ENCODE measurements around the gene CDK9.

CDK9 gene

DNA sequence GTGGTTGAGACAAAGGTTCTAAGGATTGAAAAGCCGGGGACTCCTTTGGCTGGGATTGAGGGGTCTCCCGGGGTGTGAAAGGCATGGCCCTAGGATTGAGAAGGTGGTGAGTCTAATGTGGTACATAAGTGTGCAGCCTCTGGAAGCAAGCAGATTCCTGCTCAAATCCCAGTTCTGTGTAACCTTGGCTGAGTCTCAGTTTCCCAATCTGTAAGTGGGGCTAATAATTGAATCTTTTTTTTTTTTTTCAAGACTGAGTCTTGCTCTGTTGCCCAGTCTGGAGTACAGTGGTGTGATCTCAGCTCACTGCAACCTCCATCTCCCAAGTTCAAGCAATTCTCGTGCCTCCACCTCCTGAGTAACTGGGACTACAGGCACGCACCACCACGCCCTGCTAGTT lies 13.2 kb upstream of the CDK9 start:
- H3K4me3 ChIP-seq (ENCODE audit: low read depth, low read length): no peak overlapping the region
- in situ Hi-C loops (cut with HindIII; ENCODE audit: low sequenced_read_pairs): no loop called here
- no peak for DNase-seq (ENCODE audit: low read depth, low spot score)
- TF ChIP-seq, protein P1, sequence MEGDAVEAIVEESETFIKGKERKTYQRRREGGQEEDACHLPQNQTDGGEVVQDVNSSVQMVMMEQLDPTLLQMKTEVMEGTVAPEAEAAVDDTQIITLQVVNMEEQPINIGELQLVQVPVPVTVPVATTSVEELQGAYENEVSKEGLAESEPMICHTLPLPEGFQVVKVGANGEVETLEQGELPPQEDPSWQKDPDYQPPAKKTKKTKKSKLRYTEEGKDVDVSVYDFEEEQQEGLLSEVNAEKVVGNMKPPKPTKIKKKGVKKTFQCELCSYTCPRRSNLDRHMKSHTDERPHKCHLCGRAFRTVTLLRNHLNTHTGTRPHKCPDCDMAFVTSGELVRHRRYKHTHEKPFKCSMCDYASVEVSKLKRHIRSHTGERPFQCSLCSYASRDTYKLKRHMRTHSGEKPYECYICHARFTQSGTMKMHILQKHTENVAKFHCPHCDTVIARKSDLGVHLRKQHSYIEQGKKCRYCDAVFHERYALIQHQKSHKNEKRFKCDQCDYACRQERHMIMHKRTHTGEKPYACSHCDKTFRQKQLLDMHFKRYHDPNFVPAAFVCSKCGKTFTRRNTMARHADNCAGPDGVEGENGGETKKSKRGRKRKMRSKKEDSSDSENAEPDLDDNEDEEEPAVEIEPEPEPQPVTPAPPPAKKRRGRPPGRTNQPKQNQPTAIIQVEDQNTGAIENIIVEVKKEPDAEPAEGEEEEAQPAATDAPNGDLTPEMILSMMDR (IDR thresholded peaks at IDR 0.05; ENCODE audit: low read depth, low read length): no peak

DNA sequence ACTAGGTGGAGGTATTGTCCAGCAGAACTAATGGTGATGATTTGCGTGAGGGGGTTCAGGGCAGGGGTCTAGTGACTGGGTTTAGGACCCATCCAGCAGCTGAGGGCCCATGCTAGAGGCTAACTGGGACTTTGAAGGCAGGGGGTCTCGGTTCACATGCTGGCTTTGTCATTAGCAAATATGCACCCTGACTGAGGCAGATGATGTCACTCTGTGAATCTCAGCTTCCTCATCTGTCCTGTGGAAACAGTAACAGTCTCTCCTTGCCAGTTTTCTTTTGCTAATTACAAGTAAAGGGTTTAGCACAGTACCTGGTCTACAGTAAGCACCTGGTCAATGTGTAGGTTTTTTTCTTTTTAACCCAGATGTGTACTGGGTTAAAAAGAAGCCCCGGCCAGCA lies 12.6 kb upstream of the CDK9 start:
- TF ChIP-seq, protein P1 (IDR thresholded peaks at IDR 0.05; ENCODE audit: low read depth, low read length): no peak
- in situ Hi-C loops (cut with HindIII; ENCODE audit: low sequenced_read_pairs): no loop called here
- no peak overlapping the region for H3K4me3 ChIP-seq (ENCODE audit: low read depth, low read length)
- no peak for DNase-seq (ENCODE audit: low read depth, low spot score)

DNA sequence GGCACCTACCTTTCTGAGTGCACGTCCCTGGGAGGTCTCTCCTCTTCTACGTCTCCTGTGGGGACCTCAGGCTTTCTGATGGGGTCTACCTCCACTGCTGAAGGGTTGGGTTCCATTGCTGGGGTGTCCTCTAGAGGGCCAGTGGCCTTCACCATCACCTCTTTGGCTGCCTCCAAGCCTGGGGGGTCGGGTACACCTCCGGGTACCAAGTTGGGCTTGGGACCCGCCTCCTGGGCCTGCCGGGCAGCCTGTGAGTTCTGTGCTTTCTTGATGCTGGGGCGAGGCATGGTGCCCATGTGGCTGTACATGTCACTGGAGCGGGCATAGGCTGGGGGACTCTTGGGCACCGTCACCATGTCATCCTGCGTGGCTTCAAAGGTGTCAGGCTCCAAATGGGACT lies 11.9 kb upstream of the CDK9 start:
- in situ Hi-C loops (cut with HindIII; ENCODE audit: low sequenced_read_pairs): no loop called here
- DNase-seq (ENCODE audit: low read depth, low spot score): no peak
- H3K4me3 ChIP-seq (ENCODE audit: low read depth, low read length): no peak overlapping the region
- TF ChIP-seq, protein P1 (IDR thresholded peaks at IDR 0.05; ENCODE audit: low read depth, low read length): no peak

DNA sequence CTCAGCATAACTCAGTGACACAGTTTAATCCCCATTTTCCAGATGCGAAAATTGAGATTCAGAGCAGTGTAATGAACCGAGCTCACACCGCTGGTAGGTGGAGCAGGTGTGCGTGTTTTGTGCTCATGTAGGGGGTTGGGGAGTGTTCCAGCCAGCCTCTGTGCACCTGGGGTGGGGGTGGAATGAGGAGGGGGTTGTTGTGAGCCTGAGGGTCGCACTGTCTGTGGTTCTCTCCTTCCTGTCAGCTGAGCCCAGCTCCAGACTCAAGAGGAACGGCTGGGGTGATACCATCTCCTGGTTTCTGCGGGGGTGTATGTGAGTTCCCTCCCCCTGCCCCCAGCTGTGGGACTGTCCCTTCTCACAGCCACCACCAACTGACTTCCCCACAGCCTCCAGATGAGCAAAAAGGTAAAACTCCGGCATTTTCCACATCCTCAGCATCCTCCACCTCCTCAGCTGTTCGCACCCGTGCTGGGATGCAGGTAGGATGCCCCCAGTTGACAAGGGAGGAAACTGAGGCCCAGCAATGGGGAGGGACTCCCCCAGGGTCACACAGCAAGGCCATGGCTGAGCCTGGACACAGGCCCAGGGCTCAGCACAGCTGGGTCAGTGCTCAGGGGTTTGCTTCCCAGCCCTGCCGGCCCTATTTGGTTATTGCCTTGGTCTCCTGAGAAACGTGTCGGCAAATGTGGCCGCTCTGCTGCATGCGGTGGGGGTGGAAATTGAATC lies 9.5 kb upstream of the CDK9 start:
- TF ChIP-seq, protein P1 (IDR thresholded peaks at IDR 0.05; ENCODE audit: low read depth, low read length): no peak
- DNase-seq (ENCODE audit: low read depth, low spot score): no peak
- in situ Hi-C loops (cut with HindIII; ENCODE audit: low sequenced_read_pairs): no loop called here
- H3K4me3 ChIP-seq (ENCODE audit: low read depth, low read length): no peak overlapping the region

DNA sequence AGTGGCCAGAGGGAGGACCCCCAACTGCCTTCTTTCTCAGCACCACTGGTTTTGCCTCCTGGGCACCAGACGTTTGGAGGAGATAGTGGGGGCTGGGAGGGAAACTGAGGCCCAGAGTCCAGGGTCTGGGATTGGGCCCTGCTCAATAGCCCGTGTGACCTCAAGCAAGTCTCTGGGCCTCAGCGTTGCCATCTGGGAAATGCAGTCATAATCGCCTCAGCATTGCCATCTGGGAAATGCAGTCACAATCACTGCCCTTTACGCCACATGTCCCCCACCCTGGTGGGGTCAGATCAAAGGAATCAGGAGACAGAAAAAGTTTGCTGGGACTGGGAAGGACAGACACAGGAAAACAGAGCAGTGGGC lies 8.9 kb upstream of the CDK9 start:
- no peak overlapping the region for H3K4me3 ChIP-seq (ENCODE audit: low read depth, low read length)
- in situ Hi-C loops (cut with HindIII; ENCODE audit: low sequenced_read_pairs): no loop called here
- TF ChIP-seq, protein P1 (IDR thresholded peaks at IDR 0.05; ENCODE audit: low read depth, low read length): no peak
- no peak for DNase-seq (ENCODE audit: low read depth, low spot score)

DNA sequence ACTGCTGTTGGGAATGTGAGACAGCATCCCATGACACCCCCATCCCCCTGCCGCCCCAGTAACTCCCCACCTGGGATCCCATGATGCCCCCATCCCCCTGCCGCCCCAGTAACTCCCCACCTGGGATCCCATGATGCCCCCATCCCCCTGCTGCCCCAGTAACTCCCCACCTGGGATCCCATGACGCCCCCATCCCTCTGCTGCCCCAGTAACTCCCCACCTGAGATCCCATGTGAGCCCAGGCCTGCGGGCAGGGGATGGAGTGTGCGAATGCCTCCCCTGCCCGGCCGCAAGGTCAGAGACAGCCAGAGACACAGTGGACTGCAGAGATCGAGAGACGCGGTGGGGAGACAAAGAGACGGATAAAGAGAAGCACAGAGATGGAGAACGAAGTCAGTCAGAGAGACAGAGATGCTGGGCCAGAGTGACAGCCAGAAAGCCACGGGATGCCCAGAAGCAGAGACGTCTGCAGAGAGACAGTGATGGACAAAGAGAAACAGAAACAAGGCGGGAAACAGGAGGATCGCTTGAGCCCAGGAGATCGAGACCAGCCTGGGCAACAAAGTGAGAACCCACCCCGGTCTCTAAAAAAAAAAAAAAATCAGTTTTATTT lies 8.4 kb upstream of the CDK9 start:
- H3K4me3 ChIP-seq (ENCODE audit: low read depth, low read length): no peak overlapping the region
- no peak for DNase-seq (ENCODE audit: low read depth, low spot score)
- in situ Hi-C loops (cut with HindIII; ENCODE audit: low sequenced_read_pairs): no loop called here
- TF ChIP-seq, protein P1 (IDR thresholded peaks at IDR 0.05; ENCODE audit: low read depth, low read length): no peak
